Skin epidermis (tissue), 12 donors: Measurements from ENCODE around the gene SCP2.

ENCODE experiments used
- H3K27ac ChIP-seq, 21 experiments: fragments of 200-600 bp; sonication (generic) in 11 of 21; one replicate each; pipeline ENCODE4 v1.5.0; 2020; ENCODE audit warnings: mild to moderate bottlenecking in 3 of 21, inconsistent platforms in 2 of 21, moderate library complexity in 2 of 21
- H3K4me3 ChIP-seq, 7 experiments: fragments of 200-600 bp; sonication (generic) in 2 of 7; one replicate each; pipeline ENCODE4 v1.5.0; 2020; ENCODE audit warnings: inconsistent platforms in 2 of 7, mild to moderate bottlenecking in 2 of 7, moderate library complexity in 1 of 7

The SCP2 gene

GRCh38 chr1:53075206-53075605 lies 148.1 kb downstream of the SCP2 start:
- Histone ChIP-seq H3K4me3 (no peak overlapping the region), H3K27ac (no peak overlapping the region)

GRCh38 chr1:53075761-53076163 lies 148.7 kb downstream of the SCP2 start:
- H3K4me3 ChIP-seq: no peak overlapping the region
- no peak overlapping the region for H3K27ac ChIP-seq

- no peak overlapping the region for H3K27ac ChIP-seq
- H3K4me3 ChIP-seq: no peak overlapping the region
These were observed 149.1 kb downstream of the SCP2 start for GRCh38 chr1:53076165-53076564.

GRCh38 chr1:53076721-53077598 lies 149.9 kb downstream of the SCP2 start:
- Histone ChIP-seq H3K27ac (no peak overlapping the region), H3K4me3 (no peak overlapping the region)

GRCh38 chr1:53077599-53077965 lies 150.5 kb downstream of the SCP2 start:
- Histone ChIP-seq H3K4me3 (no peak overlapping the region), H3K27ac (no peak overlapping the region)

GRCh38 chr1:53078333-53079101 lies 151.4 kb downstream of the SCP2 start:
- no peak overlapping the region for H3K4me3 ChIP-seq
- no peak overlapping the region for H3K27ac ChIP-seq

GRCh38 chr1:53079251-53079650 lies 152.2 kb downstream of the SCP2 start:
- Histone ChIP-seq H3K27ac (no peak overlapping the region), H3K4me3 (no peak overlapping the region)

GRCh38 chr1:53080041-53080440 lies 153.0 kb downstream of the SCP2 start:
- no peak overlapping the region for H3K27ac ChIP-seq
- no peak overlapping the region for H3K4me3 ChIP-seq

- Histone ChIP-seq H3K4me3 (no peak overlapping the region), H3K27ac (no peak overlapping the region)
These were observed 153.7 kb downstream of the SCP2 start for GRCh38 chr1:53080769-53081168.

- no peak overlapping the region for H3K27ac ChIP-seq
- H3K4me3 ChIP-seq: no peak overlapping the region
These were observed 154.4 kb downstream of the SCP2 start for GRCh38 chr1:53081384-53082066.

- no peak overlapping the region for H3K4me3 ChIP-seq
- no peak overlapping the region for H3K27ac ChIP-seq
These were observed 155.9 kb downstream of the SCP2 start for GRCh38 chr1:53082826-53083455.

- Histone ChIP-seq H3K4me3 (no peak overlapping the region), H3K27ac (peak overlapping the region in 2 of 21 experiments; percentile 26 to 31)
These were observed 156.8 kb downstream of the SCP2 start for GRCh38 chr1:53083636-53084588.

GRCh38 chr1:53084589-53084971 lies 157.5 kb downstream of the SCP2 start:
- no peak overlapping the region for H3K4me3 ChIP-seq
- peak overlapping the region in 2 of 21 experiments; percentile 26 to 31 for H3K27ac ChIP-seq

- Histone ChIP-seq H3K27ac (peak overlapping the region in 1 of 21 experiments; percentile 7), H3K4me3 (no peak overlapping the region)
These were observed 158.3 kb downstream of the SCP2 start for GRCh38 chr1:53085405-53085804.

GRCh38 chr1:53086491-53087070 lies 159.5 kb downstream of the SCP2 start:
- peak overlapping the region in 1 of 21 experiments; percentile 10 for H3K27ac ChIP-seq
- H3K4me3 ChIP-seq: no peak overlapping the region

GRCh38 chr1:53087332-53088285 lies 160.5 kb downstream of the SCP2 start:
- Histone ChIP-seq H3K27ac (no peak overlapping the region), H3K4me3 (no peak overlapping the region)

- no peak overlapping the region for H3K4me3 ChIP-seq
- no peak overlapping the region for H3K27ac ChIP-seq
These were observed 161.7 kb downstream of the SCP2 start for GRCh38 chr1:53088616-53089300.
